Urothelium cell line (cell line): ENCODE results near the gene TTLL1.
"Not testable (repeated sequence)": the region's sequence is repeated elsewhere in the genome, so short reads cannot be mapped to it uniquely, and the experiment has no call there.

Experiments used
- DNase-seq: peaks from one replicate; pipeline ENCODE4 v3.0.0; 2011; ENCODE audit warnings: low spot score, mixed read lengths
- FAIRE-seq: peaks from 2 replicates; lab custom pipeline; 2011; peaks lifted over from hg19 to GRCh38; lab: Jason Lieb, UNC

Gene TTLL1

DNA sequence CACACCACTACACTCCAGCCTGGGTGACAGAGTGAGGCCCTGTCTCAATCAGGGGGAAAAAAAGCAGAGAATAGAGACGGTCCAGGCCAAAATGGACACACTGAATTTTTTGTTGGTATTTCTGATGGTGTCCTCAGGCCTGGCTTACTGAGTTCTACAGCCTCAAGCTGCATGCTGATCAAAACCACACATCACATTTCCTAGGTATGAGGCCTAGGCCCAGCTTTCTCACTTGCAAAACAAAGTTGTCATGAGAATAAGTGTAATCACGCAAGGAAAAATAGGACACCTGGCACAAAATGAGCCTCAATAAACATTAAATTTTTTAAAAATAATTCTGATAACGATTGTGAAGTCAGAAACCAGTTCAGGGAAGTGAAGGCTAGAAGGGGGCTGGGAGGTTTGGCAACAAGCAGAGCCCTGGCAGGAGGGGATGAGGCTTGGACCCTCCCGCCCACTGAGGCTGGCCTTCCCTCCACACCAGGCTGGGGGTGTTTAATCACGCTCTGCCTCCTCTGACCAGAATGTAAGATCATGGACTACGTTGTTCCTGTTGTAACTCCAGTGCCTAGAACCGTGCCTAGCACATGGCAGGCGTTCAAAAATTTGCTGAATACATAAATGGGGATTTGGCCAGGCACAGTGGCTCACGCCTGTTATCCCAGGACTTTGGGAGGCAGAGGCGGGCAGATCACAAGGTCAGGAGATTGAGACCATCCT lies 92.4 kb downstream of the TTLL1 start:
- no peak for FAIRE-seq
- no peak for DNase-seq

DNA sequence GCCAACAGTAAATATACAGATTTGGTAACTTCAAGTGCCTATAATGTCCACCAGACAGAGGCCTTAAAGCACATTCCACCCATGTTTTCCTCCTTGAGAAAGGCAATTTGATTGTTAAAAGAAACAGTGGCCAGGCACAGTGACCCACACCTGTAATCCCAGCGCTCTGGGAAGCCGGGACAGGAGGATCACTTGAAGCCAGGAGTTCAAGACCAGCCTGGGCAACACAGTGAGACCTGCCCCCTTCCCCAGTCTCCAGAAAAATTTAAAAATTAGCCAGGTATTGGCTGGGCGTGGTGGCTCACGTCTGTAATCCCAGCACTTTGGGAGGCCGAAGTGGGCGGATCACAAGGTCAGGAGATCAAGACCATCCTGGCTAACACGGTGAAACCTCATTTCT lies 93.5 kb downstream of the TTLL1 start:
- not testable (repeated sequence) for DNase-seq, FAIRE-seq

GRCh38 chr22:42994917-42995562 lies 94.2 kb downstream of the TTLL1 start:
- no peak for DNase-seq
- no peak for FAIRE-seq

DNA sequence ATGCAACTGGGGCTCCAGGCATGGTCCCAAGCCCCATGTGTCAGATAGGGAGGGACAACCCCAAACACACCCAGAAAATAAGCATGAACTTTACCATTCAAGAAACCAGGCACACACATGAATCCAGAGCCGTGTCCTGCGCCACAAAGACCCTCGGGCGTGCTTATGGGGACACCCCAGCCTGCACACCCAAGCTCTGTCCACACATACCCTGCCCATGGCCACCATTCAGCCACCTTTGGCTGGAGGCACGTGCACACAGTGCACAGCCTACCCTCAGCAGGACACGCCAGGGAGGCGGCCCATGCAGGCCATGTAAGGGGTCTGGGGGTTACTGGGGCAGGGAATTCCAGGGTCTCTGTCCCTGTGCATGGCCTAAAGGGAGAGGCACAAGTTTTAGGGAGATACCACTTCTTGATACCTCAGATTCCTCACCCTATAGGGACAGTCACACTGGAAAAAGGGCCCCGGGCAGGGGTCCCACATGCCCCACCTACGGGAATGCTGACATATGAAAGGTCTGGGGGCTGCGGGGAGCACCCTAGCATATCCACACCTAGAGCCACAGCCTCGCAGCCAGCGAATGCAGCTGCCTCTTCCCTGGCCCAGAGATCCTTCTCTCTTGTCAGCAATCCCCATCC lies 94.8 kb downstream of the TTLL1 start:
- DNase-seq: no peak

GRCh38 chr22:42993651-42994275 lies 95.4 kb downstream of the TTLL1 start:
- FAIRE-seq: no peak
- DNase-seq: no peak

More for the DNA sequence above, 94.8 kb downstream of the TTLL1 start:
- FAIRE-seq: no peak

- FAIRE-seq (no peak), DNase-seq (no peak)
Observed at GRCh38 chr22:42992886-42993479, 96.2 kb downstream of the TTLL1 start.

- FAIRE-seq: peak; percentile 42
- DNase-seq: no peak
Observed at GRCh38 chr22:42992092-42992491, 97.1 kb downstream of the TTLL1 start.

DNA sequence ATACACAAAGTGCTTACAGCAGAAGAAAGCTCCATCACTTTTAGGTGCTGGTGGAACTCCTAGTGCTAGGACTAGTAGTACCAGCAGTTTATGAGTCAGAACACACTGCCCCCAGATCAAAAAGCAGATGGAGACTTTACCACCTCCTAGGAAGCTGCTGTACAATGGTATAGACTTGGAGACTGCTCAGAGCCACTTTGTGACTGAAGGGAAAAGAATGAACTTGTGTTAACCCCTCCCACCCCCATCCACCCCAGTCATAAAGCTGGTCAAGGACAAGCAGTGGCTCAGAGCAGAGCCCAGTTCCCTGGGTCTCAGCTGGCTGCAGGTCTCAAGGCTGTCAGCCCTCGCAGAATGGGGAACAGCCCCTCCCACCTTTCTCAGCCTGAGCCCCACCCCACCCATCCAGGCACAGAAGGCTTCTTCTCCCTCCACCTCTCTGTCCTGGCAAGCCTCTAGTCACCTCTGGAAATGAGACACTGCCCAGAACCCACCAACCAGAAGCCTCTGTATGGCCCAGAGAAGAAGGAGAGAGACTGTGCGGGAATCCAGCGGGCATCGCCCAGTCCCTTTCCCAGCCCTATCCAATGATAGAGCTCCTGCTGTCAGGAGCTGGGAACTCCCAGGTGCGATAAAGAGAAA lies 98.1 kb downstream of the TTLL1 start:
- no peak for DNase-seq
- no peak for FAIRE-seq

- no peak for FAIRE-seq
- peak; percentile 53 for DNase-seq
Observed at GRCh38 chr22:42990131-42990838, 98.9 kb downstream of the TTLL1 start.
